Stimulated activated CD4-positive, alpha-beta T cell treated with anti-CD3 and anti-CD28 coated beads, Interleukin-2, amount 100 ng/mL, for 4 hours (primary cell): ENCODE data around the gene ELMOD3.
"Not testable (repeated sequence)": the region's sequence is repeated elsewhere in the genome, so short reads cannot be mapped to it uniquely, and the experiment has no call there.

Experiments
- DNase-seq: peaks from one replicate; pipeline ENCODE4 v3.0.0-alpha.2; 2020; ENCODE audit warnings: low read depth

Gene ELMOD3

DNA sequence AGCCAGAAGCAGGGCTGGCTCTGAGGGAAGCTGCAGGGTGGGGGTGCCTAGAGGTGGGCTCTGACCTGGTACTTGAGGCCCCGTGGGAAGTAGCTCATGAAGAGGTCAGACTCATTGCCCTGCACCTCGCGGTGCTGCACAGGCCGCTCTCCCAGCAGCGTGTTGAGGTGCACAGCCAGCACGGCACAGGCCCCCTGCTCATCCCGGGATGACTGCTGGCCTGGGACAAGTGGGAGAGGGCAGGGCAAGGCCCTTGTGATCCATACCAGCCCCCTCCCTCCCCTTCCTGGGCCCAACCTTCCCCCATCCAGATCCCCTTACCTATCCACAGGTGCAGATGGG lies 46.9 kb downstream of the ELMOD3 start:
- DNase-seq: no peak

DNA sequence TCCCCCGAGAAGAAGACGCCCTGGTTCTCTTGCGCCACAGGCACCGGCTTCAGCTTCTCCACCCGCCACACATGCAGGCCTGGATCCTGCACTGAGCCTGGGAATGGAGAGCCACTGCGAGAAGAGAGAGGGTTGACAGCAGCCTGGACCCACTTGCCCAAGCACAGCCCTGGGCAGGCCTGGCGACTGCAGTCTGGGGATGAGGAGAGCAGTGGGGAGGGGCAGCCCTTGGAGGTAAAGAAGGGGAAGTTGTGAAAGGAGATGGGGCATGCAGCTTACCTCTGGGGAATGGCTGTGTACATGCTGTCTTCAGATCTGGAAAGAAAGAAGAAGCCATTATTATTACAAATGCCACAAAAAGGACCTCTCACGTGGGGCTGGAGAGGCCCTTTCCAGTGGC lies 47.3 kb downstream of the ELMOD3 start:
- DNase-seq: no peak

DNA sequence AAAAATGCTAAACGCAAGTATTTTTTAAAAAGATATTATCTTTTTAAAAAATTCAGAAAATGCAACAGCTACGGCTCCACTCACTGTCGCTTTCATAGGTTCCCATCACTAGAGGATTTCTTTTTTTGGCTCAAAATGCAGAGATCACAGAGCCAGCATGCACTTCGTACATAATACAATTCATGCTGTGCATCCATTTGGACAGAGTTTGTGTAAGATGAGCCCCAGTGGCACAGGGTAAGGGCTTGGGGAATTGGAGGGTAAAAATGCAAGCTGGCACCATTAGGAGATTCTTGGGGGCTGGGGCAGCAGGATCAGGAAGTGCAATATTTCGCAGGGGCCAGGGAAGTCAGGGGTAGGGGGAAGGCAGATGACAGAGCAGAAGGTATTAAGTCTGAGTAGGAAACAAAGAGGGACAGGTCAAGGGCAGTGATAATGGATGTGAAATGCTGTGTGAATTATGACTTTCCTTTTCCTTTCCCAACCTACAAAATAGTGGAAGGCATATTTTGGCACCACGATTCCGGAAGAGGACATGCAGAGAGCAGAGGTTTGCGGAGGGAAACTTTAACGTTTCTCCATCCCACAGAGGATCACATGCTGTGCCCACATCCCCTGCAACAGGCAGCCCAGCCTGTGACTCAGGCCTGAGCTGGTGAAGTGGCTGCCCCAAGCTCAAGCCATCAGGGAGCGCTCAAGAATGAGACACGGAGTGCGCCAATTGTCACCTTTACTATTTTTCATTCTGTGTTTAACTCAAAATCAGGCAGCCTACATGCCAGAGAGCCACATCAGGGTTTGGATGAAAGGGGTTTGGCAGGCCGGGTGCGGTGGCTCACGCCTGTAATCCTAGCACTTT lies 50.9 kb downstream of the ELMOD3 start:
- peak; percentile 47 for DNase-seq

DNA sequence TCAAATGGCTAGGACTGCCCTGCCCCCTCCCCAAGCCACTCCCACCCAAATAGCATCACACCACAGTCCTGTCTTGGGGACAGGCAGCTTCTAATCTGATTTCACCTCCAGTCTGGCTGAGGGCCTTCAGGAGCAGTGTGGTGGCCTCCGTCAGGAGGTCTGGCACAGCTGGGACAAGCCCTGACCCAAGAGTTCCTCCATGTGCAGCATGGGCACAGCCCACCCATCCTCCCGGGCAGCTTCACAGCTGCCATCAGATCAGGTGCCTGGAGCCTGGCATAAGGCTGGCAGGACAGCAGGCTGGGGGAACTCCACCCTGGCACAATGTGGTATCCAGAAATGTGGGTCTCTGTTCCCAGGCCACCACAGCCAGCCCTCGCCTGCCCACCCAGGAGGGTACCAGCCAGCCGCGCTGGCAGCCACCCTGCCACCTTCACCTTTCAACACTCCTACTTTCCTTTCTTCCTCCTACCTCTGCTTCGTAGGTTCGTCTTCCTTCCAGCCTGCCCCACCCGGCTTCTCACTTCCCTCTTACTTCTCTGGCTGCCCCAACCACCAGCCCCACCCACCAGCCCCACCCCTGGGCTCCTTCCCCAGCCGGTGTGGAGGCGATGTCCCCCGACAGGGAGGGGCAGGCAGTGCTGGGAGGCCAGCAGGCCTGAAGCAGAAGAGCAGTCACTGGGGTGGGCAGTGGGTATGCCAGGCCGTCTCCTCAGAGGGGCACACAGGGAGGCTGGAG lies 55.4 kb downstream of the ELMOD3 start, which contains the start of gene CAPG:
Gene CAPG (minus strand): TSS at position 522 of the 739 bp plus-strand sequence. CDS start 8,221 bp downstream, outside the sequence.
- DNase-seq: peak; percentile 30

DNA sequence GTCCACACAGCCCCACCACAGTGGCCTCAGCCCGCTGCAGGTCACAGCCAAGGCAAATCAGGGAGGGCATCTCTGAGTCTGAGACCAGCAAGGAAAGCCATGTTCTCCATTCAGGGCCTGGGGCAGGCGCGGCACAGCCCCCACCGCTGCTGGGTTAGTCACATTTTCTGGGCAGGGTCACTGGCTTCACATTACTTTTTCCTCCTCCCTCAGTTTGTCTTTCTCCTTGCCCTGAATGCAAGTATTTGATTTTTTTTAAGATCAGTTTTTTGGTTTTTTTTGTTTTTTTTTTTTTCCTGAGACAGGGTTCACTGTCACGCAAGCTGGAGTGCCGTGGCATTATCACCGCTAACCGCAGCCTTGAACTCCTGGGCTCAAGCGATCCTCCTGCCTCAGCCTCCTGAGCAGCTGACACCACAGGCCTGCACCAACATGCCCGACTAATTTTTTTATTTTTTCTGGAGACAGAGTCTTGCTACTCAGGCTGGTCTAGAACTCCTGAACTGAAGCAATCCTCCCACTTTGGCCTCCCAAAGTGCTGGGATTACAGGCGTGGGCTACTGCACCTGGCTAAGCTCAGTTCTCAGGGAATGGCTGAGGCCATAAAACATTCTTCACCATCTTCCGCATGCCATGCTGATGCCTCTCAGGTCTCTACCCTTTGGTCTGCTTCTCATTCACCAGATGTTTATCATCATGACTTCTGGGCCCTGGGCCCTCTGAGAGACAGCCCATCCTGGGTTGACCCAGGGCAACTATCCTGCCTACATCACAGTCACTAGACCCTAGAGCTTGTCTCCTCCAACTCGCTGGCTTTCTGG lies 56.2 kb downstream of the ELMOD3 start:
- DNase-seq: no peak

DNA sequence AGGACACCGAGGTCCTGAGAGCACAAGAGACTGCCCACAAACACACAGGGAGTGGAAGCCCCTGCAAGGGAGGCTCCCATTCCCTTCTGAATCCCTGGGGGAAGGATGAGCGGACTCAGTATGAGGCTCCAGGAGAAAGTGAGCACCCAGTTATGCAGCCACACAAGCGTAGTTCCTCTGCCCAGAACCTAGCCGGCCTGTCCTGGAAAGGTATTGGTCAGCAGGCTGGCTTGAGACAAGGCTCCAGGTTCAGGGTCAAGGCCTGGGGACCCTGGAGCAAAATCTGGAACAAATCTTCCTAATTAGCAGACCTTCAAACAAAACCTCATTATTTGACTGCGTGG lies 56.8 kb downstream of the ELMOD3 start:
- no peak for DNase-seq

- DNase-seq: peak; percentile 24
Measured at GRCh38 chr2:85413592-85414420, 59.2 kb downstream of the ELMOD3 start.

DNA sequence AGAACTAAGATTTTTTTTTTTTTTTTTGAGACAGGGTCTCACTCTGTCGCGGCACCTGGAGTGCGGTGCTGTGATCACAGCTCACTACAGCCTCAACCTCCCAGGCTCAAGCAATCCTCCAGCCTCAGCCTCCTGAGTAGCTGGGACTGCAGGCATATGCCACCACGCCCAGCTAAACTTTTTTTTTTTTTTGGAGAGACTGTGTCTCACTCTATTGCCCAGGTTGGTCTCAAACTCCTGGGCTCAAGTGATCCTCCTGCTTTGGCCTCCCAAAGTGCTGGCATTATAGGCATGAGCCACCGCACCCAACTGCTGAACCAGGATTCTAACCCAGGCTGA lies 59.8 kb downstream of the ELMOD3 start:
- not testable (repeated sequence) for DNase-seq

DNA sequence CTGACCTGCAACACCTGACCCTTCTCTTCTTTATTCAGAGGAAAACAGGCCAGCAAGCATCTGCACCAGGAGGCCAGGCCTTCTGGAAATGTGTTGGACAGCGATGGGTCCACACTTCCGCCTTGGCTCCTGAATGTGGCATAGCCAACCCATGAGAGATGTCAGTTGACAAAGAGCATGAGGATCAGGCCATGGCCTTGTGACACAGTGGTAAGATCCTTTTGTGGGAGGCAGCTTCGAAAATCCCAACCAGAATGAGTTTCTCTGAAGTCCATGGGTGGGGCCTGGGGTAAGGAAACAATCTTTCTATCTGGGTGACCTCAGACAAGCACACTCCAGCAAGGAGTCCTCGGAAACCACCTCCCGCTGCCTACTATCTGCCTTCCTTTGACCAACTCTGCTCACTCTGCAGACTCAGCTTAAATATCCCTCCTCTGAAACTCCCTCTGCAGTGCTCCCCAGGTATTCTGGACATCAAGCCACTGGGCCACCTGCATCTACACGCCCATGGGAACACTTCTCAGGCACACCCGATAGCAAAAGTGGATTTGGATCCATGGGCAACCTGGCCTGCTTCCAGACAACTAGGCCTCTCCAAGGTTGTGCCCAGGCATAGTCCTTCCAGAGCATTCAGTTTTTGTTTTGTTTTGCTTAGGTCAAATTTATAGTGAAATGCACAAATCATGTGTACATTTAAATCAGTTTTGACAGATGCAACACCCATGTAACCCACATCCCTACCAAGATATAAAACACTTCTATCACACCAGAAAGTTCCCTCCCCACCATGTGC lies 60.4 kb downstream of the ELMOD3 start:
- no peak for DNase-seq

DNA sequence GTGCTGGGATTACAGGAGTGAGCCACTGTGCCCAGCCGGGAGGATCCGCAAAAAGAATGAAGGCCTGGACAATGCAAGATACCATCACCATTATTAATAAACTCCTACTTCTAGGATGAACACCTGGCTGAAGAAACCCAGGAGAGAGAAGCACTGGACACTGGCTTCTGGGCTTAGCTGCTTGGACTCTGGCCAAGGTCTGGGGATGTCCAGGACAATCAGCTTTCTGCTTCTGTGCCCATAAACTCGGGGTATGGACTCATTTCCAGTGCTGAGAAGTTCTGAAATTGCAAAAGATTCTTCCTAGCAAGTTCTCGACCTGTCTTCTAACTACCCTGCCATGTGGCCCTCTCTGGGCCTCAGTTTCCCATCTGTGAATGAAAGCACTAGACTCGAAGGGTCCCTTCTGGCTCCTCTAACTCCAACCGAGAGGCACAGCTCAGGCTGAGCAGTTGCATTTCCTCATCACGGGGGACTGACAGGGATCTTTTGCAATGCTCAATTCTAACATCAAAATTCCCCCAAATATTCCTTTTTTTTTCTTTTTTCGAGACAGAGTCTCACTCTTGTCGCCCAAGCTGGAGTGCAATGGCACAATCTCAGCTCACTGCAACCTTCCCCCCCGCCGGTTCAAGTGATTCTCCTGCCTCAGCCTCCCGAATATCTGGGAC lies 61.5 kb downstream of the ELMOD3 start:
- DNase-seq: no peak

GRCh38 chr2:85418132-85419008 lies 63.8 kb downstream of the ELMOD3 start, which contains the start of gene SH2D6:
Gene SH2D6, plus strand, starts transcription at chr2:85418714. Its CDS starts 10,752 bp downstream, at chr2:85429466.
- peak; percentile 72 for DNase-seq

DNA sequence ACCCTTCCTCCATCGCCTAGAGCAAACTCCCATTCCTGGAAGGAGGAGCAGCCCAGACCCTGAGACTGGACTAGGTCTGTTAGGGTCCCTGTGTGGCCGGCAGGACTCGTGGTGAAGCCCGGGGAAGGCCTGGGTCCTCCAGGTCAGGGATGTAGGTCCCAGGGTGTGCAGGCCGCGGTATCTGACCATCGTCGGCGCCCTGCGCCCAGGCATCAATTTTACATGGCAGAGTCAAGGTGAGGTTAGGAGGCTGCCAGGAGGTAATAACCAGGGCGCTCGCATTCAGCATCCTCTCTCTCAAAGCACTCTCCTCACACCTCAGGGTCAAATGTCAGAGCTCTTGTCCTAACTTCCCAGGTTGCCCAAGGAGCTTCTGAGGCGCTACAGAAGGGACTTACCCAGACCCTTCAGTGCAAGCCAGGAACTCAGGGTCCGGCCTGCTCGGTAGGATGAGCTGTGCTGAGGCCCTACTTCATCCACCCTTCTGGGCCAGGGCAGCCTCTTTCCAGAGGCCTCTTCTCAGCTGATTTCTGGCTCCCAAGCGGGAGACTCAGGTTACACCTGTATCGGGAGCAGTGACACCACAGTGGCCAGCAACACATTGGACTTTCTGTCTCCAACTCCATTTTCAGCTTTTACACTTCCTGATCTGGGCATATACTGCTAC lies 64.6 kb downstream of the ELMOD3 start:
- no peak for DNase-seq

DNA sequence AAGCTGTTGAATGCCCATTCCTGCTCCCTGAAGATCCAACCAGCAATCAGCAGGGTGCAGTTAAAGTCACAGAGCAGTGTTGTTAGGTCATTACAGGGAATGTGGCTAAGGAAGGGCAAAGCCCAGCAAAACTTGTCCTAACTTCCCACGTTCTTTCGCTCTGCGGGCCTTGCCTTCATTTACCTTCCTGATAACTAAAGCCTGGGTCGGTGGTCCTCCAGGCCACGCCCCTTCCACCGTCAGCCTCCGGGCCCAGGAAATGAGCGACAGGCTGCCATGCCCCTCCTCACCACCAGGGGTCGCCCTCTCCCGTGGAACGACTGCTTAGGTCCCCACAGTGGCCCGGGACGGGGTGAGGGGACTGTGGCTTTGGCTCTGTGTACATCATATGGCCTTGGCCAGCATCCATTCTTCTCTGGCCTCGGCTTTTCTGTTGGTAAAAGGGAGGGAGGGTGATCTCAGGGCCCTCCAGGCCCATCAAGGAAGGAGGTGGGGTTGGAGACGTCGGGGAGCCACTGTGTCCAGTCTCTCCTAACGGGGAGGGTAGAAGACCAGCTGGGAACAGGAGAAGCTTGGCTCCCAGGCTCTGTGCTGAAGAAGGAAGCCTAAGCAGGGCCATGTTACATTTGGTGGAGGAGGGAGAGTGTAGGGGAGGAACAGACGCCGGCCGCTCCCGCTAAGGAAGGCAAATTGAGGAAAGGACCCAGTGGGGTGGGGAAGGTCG lies 66.1 kb downstream of the ELMOD3 start:
- peak; percentile 76 for DNase-seq

DNA sequence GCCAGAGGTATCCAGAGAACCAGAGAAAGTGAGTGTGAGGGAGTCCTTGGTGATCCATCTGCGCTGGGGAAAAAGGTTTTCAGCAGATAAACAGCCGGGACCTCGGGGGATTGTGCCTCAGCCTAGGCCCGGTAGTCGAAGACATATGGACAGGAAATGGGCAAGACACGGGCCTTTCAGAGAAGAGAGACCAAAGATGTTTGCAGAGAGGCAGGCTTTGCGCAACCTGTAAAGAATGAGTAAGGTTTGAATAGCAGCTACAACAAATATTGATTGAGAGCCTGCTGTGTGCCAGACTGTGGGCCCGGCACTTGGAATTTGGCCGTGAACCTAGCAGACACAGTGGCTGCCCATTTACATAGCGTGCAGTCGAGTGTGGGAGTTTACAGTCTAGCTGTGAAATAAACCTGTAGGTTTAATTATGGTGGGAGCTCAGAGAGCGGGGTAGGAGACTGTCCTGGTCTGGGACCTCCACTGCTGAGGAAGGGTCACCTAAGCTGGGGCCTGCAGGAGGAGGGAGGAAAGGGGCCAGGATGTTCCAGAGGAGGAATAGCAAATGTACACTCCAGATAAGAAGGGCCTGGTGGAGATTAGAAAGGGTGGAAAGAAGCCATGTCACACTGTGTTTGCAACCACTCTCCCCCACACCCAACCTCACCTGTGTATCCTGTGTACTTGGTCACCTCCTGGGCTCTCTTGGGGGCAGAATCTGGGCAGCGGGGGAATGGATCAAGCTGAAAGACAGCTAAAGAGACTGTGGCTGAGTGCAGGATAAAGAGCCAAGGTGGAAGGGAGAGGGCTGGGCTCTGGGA lies 66.9 kb downstream of the ELMOD3 start:
- no peak for DNase-seq

DNA sequence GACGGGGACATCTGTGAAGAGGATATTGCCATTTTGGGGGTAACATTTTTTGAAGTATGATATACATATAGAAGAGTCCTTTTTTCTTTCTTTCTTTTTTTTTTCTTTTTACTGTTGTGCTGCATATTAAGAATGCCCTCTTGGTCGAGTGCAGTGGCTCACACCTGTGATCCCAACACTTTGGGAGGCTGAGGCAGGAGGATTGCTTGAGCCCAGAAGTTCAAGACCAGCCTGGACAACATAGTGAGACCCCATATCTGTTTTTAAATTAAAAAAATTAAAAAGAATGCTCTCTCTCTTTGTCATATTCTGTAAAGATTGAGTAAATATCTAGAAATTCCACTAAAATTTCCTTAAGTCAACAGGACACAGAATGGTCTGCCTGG lies 67.5 kb downstream of the ELMOD3 start:
- no peak for DNase-seq

DNA sequence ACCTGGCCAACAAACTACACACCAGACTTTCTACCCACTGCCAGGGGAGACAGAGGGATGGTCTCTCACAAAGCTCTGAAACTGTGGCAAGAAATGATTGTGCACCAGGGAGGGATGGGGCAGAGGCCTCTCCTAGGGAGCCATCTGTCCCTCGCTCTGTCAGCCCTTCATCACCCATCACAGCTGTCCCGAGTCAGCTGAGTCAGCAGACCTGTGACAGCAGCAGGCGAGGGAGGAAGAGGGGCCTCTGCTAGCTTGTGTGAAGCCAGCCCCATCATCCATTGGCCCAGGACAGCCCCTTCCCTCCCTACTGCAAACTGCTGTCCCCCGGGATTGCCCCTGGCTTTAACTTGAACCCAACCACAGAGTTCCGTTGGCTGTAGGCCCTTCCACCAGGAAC lies 69.0 kb downstream of the ELMOD3 start:
- no peak for DNase-seq

DNA sequence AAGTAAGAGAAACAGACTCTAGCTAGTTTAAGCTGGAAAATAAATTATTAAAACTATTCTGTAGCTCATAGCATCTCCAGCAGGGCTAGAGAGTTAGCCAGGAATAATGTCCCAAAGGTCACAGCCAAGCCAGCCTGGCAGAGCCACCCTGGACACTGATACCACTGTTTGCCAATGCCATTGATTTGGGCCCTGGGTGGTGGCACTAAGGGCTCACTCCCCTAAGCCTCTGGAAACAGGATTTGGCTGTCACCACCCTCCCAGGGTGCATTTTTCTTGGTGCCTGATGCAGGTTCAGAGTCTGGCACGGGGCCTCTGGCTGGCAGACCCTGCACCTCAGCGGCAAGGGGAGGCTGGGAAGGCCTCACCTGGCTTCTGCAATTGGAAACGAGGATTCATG lies 71.0 kb downstream of the ELMOD3 start:
- DNase-seq: no peak
